NCI-H2196 treated with DMSO at 0.1 percent for 48 hours (cell line): Measurements from ENCODE around the gene NFX1.
"Not testable (repeated sequence)": the region's sequence is repeated elsewhere in the genome, so short reads cannot be mapped to it uniquely, and the experiment has no call there.

Experiments
- DNase-seq: peaks from one replicate; lab custom pipeline; 2025; ENCODE audit not compliant: unreplicated experiment; lab: John Stamatoyannopoulos, UW

Gene NFX1

DNA sequence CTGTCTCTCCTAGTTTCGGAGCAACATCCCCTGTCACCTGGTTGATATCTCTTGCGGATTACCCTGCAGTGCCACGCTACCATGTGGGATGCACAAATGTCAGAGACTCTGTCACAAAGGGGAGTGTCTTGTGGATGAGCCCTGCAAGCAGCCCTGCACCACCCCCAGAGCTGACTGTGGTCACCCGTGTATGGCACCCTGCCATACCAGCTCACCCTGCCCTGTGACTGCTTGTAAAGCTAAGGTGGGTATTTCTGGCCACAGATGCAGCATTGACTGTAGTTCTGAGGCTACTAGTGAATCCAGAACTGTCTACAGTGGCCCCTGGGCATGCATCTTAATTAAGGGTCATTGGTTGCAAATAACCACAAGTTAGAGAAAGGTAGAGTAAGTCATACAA, 61.2 kb downstream of the NFX1 start:
- no peak for DNase-seq

DNA sequence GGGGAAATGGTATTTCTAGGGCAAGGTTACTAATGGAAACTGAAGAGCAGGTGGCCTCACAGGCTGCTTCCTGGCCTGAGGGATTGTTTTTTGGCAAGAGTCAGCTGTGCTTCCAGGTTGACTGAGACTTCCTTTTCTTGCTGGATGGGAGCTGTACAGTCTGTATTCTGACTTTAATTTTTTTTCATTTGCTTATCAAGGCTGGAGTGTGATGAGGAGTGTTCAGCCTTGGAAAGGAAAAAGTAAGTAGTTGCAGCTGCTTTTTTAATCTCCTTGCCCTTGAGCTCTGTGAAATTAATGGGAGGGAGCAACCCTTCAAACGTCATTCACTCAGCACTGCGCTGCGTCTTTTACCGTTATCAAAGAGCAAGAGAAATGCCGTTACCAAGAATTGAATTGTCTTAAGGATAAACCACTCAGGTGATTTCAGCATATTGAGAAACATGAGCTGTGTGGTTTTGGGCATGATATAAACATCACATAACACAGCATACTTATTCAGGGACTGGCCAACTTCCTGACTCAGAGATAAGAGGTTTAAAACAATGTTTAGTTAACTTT, 64.4 kb downstream of the NFX1 start:
- no peak for DNase-seq

DNA sequence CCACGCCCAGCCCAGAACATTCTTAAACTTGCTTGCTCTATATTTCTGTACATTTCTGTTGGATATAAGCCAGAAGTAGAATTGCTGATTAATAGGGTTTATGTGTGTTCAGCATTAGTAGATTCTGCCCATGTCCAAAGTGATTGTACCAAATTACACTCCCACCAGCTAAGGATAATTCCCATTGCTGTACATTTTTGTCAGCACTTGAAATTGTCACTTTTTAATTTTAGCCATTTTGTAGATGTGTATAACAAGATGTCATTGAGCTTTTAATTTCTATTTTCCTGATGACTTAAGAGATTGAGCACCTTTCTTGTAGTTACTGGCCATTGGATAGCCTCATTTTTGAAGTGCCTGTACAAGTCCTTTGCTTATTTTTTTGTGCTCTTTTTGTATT, 65.6 kb downstream of the NFX1 start:
- DNase-seq, result no peak

DNA sequence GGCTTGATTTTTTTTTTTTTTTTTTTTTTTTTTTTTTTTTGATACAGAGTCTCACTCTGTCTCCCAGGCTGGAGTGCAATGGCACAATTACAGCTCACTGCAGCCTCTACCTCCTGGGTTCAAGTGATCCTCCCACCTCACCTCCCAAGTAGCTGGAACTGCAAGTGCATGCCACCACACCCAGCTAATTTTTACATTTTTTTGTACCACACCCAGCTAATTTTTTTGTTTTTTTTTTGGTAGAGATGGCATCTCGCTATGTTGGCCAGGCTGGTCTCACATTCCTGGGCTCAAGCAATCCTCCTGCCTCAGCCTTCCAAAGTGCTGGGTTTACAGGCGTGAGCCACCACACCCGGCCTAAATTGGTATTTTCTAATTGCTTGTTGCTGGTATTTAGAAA, 68.3 kb downstream of the NFX1 start:
- DNase-seq, result not testable (repeated sequence)

- DNase-seq, result no peak
Observed at GRCh38 chr9:33364127-33364526, 73.8 kb downstream of the NFX1 start.

DNA sequence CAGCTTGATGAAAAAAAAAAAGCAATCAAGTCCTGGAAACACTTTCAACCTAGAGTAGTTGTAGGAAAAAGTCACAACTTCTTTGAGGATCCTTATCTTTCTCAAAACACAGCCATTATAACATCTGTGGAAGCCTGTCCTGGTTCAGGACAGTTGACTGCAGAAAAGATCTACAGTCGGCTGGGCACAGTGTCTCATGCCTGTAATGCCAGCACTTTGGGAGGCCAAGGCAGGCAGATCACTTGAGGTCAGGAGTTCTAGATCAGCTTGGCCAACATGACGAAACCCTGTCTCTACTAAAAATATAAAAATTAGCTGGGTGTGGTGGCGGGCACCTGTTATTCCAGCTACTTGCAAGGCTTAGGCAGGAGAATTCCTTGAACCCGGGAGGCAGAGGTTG, 74.5 kb downstream of the NFX1 start:
- not testable (repeated sequence) for DNase-seq

- no peak for DNase-seq
Observed at GRCh38 chr9:33366979-33367480, 76.7 kb downstream of the NFX1 start.

DNA sequence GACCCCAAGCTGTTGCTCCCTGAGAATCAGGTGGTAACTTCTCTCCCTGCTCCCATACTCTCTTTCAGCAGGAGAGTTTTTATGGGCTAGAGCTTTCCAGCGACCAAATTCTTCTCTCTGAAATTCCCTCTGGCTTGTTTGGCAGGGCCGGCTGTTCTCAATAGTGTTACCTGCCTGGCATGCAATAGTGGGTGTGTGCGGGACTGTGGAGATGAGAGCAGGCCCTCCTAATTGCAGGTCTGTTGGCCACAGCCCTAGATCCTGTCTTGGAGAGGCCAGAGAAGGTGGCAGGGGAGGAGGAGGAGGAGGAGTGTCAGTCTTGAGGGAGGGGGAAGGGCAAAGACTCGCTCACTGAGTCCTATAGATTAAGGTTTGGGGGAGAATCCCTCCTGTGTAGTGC, 82.6 kb downstream of the NFX1 start:
- no peak for DNase-seq

GRCh38 chr9:33374190-33374589, 83.9 kb downstream of the NFX1 start:
- DNase-seq, result no peak

- peak; percentile 75 for DNase-seq
Observed at GRCh38 chr9:33374634-33375237, 84.4 kb downstream of the NFX1 start.

DNA sequence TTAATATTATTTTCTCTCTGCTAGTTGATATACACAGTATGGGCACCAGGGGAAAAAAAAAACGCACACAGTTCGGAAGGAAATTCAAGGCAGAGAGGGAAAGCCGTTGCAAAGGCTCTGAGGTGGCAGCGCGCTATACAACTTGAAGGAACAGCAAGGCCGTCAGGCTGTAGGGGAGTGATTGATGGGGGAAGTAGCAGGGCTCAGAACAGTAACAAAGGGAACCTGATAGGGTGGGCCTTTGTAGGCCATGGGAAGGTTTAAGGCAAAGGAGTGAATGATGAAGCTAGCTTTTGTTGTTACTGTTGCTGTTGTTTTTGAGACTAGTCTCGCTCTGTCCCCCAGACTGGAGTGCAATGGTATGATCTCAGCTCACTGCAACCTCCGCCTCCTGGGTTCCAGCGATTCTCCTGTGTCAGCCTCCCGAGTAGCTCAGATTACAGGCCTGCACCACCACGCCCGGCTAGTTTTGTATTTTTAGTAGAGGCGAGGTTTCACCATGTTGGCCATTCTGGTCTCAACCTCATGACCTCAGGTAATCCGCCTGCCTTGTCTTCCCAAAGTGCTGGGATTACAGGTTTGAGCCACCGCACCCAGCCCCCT, 85.0 kb downstream of the NFX1 start:
- DNase-seq, result no peak

DNA sequence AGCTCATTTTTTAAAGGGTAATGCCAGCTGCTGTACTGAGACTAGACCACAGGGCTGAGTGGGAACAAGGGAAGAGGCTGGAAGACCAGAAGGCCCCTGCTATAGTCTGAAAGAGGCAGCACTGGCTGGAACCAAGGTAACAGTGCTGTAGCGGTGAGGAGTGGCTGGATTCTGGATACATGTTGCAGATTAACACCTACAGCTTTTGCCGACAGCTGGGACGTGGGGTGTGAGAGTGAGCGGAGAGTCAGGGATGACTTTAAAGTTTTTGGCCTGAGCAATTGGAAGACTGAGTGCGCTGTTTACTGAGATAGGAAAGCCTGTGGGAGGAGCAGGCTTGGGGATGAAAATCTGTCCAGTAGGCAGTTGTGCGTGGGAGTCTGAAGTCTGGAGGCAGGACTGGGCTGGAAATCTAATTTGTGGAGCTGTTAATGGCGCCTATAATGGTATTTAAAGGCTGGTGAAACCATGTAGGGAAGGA, 85.6 kb downstream of the NFX1 start:
- DNase-seq, result no peak

GRCh38 chr9:33377089-33377715, 86.9 kb downstream of the NFX1 start:
- no peak for DNase-seq

DNA sequence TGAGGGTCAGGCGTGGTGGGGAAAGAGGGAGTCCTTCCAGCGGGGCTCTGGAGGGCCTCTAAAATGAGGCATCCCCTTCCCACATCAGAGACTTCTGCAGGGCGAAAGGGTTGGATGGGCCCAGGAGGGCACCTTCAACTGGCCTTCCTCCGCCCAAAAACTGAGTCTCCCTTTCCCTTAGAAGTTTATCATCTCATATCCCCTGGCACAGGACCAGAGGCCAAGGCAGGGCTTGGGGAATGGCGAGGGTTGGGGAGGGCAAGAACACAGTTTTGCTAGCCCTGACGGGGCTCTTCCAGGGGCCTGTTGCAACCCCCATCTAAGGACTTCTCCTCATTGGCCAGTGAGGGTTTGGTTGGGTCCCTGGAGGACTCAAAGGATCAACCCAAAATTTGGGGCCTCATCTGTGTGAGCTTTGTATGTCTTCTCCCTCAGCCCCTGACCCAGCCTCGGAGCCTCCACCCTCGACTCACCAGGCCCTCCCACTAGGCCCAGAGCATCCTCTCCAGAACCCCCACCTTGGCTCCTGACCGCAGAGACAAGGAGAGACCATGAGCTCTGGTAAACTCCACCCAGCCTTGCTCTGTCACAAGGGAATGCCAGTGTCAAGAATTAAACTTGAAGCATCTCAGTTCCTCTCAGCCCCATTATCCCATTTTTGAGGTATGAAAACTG, 87.9 kb downstream of the NFX1 start:
- no peak for DNase-seq

DNA sequence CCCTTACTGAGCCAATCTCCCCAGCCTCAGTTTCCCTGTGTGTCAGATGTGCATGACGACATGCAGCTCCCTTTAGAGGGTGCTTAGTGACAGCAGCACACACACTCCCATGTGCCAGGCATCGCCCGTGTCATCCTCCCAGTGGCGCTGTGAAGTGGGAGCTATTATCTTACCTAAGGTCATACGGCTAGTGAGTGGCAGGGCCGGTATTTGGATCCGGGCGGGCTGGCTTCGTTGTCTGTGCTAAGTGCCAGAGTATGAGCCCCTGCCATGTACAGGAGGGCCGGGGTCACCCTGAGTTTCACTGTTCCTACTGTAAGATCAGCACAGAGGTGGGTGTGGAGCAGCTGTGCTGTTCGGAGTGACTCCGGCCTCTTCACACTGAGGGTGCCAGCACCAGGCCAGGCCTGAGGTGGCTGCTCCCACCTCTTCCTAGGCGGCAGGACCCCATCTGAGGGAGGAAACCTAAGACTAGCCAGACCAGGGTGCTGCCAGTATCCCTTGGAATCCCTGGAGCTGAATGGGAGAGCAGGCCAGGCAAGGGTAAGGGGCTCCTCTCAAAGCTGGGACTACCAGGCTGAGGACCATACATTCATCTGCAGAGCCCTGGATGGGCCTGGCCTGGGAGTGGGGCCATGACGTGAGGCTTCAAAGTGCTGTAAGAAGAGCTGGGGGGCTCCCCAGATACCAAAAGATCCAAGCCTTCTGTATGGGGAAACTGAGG, 89.5 kb downstream of the NFX1 start:
- DNase-seq, result no peak

GRCh38 chr9:33380390-33381094, 90.2 kb downstream of the NFX1 start:
- no peak for DNase-seq

GRCh38 chr9:33381231-33381791, 91.0 kb downstream of the NFX1 start:
- DNase-seq, result no peak

DNA sequence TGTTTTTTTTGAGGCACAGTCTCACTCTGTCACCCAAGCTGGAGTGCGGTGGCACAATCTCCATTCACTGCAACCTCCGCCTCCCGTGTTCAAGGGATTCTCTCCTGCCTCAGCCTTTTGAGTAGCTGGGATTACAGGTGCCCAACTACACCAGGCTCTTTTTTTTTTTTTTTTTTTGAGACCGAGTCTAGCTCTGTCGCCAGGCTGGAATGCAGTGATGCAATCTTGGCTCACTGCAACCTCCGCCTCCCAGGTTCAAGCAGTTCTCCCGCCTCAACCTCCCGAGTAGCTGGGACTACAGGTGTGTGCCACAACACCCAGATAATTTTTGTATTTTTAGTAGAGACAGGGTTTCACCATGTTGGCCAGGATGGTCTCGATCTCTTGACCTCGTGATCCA, 92.1 kb downstream of the NFX1 start:
- not testable (repeated sequence) for DNase-seq

GRCh38 chr9:33383396-33383795, 93.1 kb downstream of the NFX1 start:
- not testable (repeated sequence) for DNase-seq

DNA sequence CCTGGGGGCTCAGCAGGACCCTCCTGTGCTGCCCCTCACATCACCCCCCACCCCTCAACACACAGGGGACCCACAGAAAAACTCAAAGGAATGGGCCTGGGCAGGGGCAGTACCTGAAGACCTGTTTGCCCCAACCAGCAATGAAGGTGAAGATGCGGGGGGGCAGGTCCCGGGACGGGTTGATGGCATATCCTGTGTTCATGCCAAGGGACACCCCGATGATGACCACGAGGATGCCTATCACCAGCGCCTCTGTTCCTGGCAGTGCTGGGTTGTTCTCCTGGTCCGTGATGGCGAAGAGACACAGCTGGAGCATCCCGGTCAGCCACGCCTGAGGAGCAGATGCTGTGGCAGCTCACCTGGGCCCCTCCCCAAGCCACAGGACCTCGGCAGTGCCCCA, 95.2 kb downstream of the NFX1 start:
- not testable (repeated sequence) for DNase-seq
